Smooth muscle cell (in vitro differentiated cells): ENCODE measurements around the gene LRPAP1. TPM values are rescaled to one million over a fixed set of nuclear protein-coding genes. Genes with fewer than 3 reads are reported as not detected.
"Not testable (repeated sequence)": the region's sequence is repeated elsewhere in the genome, so short reads cannot be mapped to it uniquely, and the experiment has no call there.

ENCODE experiments used
- DNase-seq: peaks from one replicate; lab custom pipeline; 2025; ENCODE audit not compliant: unreplicated experiment; lab: John Stamatoyannopoulos, UW
- H2AFZ ChIP-seq: fragments of 200-600 bp; sonication (generic); 2 replicates; pipeline ENCODE4 v1.6.0; 2016; ENCODE audit warnings: antibody characterized with exemption, low read depth, mild to moderate bottlenecking
- H3F3A ChIP-seq: fragments of 200-600 bp; sonication (generic); 2 replicates; pipeline ENCODE4 v1.6.0; 2017; ENCODE audit warnings: antibody characterized with exemption, low read depth
- H3K27ac ChIP-seq: fragments of 200-600 bp; sonication (generic); 2 replicates; pipeline ENCODE4 v1.5.1; 2016; ENCODE audit warnings: low read depth, mild to moderate bottlenecking
- H3K27me3 ChIP-seq: fragments of 200-600 bp; sonication (generic); 2 replicates; pipeline ENCODE4 v1.6.1; 2016; ENCODE audit warnings: low read depth, mild to moderate bottlenecking
- H3K36me3 ChIP-seq: fragments of 200-600 bp; sonication (generic); 2 replicates; pipeline ENCODE4 v1.5.1; 2016; ENCODE audit warnings: low read depth
- H3K4me1 ChIP-seq: fragments of 200-600 bp; sonication (generic); 2 replicates; pipeline ENCODE4 v1.5.1; 2016; ENCODE audit warnings: low read depth
- H3K4me2 ChIP-seq: fragments of 200-600 bp; sonication (generic); 2 replicates; pipeline ENCODE4 v1.6.0; 2016; ENCODE audit warnings: mild to moderate bottlenecking
- H3K4me3 ChIP-seq: fragments of 200-600 bp; sonication (generic); 2 replicates; pipeline ENCODE4 v1.5.1; 2016; ENCODE audit warnings: mild to moderate bottlenecking
- H3K79me2 ChIP-seq: fragments of 200-600 bp; sonication (generic); 2 replicates; pipeline ENCODE4 v1.6.0; 2016; ENCODE audit warnings: low read depth, mild to moderate bottlenecking
- H3K9ac ChIP-seq: fragments of 200-600 bp; sonication (generic); 2 replicates; pipeline ENCODE4 v1.6.0; 2016; ENCODE audit warnings: low read depth
- H3K9me3 ChIP-seq: fragments of 200-600 bp; sonication (generic); replicated peaks from 2 replicates; pipeline ENCODE4 v1.5.1; 2016; ENCODE audit warnings: low read depth
- H4K20me1 ChIP-seq: fragments of 200-600 bp; sonication (generic); 2 replicates; pipeline ENCODE4 v1.6.0; 2016; ENCODE audit warnings: low read depth
- WGBS: methylation state at CpG from one replicate; pipeline ENCODE4 v1.1.7; 2016; ENCODE audit warnings: low lambda C conversion rate; 5-methylcytosine and 5-hydroxymethylcytosine counted together
- polyA plus RNA-seq: library from polyadenylated mRNA; unstranded; fragments of >200 nt; fragmentation: Nextera tagmentation; extraction: Ambion mirVana; gene quantifications from 2 replicates; pipeline ENCODE4 v1.2.1, GENCODE V29; 2016
- total RNA-seq: library from RNA; depleted of rRNA; stranded (reverse); fragments of >200 nt; gene quantifications from 2 replicates; pipeline ENCODE4 v1.2.3, GENCODE V29; 2014
- TF ChIP-seq, protein P1 (sequence below): fragments of 200-600 bp; sonication (generic); IDR thresholded peaks from 2 replicates; pipeline ENCODE4 v1.5.1; 2017; ENCODE audit warnings: borderline replicate concordance, mild to moderate bottlenecking, antibody characterized with exemption; ENCODE audit not compliant: insufficient read depth, poor library complexity, severe bottlenecking

Gene LRPAP1
- total and polyA plus RNA-seq, 2 experiments from 2014 or later, result 82.6 to 277 TPM

GRCh38 chr4:3576533-3577207 is 44.4 kb upstream of the LRPAP1 start:
- WGBS, result 85% methylated on average over 21 of the region's 21 CpGs
- not testable (repeated sequence) for H3F3A ChIP-seq, H2AFZ ChIP-seq, H3K4me1 ChIP-seq, H4K20me1 ChIP-seq, H3K4me3 ChIP-seq, H3K79me2 ChIP-seq, H3K27ac ChIP-seq, H3K4me2 ChIP-seq, H3K9ac ChIP-seq, H3K27me3 ChIP-seq, H3K36me3 ChIP-seq, DNase-seq, H3K9me3 ChIP-seq

- WGBS, result 91% methylated on average over 19 of the region's 19 CpGs
Observed at GRCh38 chr4:3575426-3576369, 43.5 kb upstream of the LRPAP1 start.

DNA sequence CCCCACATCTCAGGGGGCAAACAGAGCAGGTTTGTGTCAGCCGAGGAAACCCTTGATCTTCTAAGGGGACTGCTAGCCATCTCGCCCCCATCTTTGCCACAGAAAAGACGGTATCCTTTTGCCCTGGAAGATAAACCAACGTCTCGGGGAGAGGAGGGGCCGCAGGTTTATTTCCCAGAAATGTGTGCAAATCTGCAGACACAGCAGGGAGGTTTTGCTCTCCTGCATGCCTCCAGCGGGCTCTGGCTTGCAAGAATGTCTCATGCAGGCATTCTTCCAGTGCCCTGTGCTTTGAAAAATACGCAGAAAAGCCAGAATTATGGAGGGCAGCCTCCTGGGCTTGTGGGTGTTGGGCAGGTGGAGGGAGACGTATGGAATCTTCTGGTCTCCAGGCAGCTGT is 42.6 kb upstream of the LRPAP1 start:
- WGBS, result 83% methylated on average over 9 of the region's 9 CpGs
- H4K20me1 ChIP-seq, H3K36me3 ChIP-seq, H3K4me2 ChIP-seq, H3K9ac ChIP-seq, H3F3A ChIP-seq, H2AFZ ChIP-seq, H3K27me3 ChIP-seq, H3K4me3 ChIP-seq, H3K27ac ChIP-seq, H3K79me2 ChIP-seq, H3K4me1 ChIP-seq, DNase-seq, H3K9me3 ChIP-seq: not testable (repeated sequence)

More at GRCh38 chr4:3575426-3576369, 43.5 kb upstream of the LRPAP1 start:
- H3K9me3 ChIP-seq, H3K9ac ChIP-seq, H3F3A ChIP-seq, H3K36me3 ChIP-seq, H2AFZ ChIP-seq, H3K4me1 ChIP-seq, H3K27me3 ChIP-seq, H3K27ac ChIP-seq, H3K4me2 ChIP-seq, H3K4me3 ChIP-seq, H4K20me1 ChIP-seq, H3K79me2 ChIP-seq, DNase-seq: not testable (repeated sequence)

- H3K4me1 ChIP-seq, DNase-seq, H4K20me1 ChIP-seq, H2AFZ ChIP-seq, H3K27ac ChIP-seq, H3K9me3 ChIP-seq, H3K27me3 ChIP-seq, H3F3A ChIP-seq, H3K36me3 ChIP-seq, H3K9ac ChIP-seq, H3K4me3 ChIP-seq, H3K4me2 ChIP-seq, H3K79me2 ChIP-seq: not testable (repeated sequence)
- WGBS, result 92% methylated on average over 20 of the region's 20 CpGs
Observed at GRCh38 chr4:3574346-3574745, 42.1 kb upstream of the LRPAP1 start.

GRCh38 chr4:3573131-3573530 is 40.9 kb upstream of the LRPAP1 start:
- Histone ChIP-seq H3K36me3 (no peaks in the 10 kb centered on the region), H3K4me1 (no peaks in the 10 kb centered on the region), H3K9ac (no peak overlapping the region), H3K4me3 (no peak overlapping the region), H3F3A (no peaks in the 10 kb centered on the region), H4K20me1 (no peaks in the 10 kb centered on the region), H3K27ac (no peak overlapping the region), H2AFZ (no peak overlapping the region), H3K27me3 (no peaks in the 10 kb centered on the region), H3K79me2 (no peaks in the 10 kb centered on the region), H3K4me2 (no peak overlapping the region), H3K9me3 (no peaks in the 10 kb centered on the region)
- no peak for DNase-seq
- TF ChIP-seq, protein P1, sequence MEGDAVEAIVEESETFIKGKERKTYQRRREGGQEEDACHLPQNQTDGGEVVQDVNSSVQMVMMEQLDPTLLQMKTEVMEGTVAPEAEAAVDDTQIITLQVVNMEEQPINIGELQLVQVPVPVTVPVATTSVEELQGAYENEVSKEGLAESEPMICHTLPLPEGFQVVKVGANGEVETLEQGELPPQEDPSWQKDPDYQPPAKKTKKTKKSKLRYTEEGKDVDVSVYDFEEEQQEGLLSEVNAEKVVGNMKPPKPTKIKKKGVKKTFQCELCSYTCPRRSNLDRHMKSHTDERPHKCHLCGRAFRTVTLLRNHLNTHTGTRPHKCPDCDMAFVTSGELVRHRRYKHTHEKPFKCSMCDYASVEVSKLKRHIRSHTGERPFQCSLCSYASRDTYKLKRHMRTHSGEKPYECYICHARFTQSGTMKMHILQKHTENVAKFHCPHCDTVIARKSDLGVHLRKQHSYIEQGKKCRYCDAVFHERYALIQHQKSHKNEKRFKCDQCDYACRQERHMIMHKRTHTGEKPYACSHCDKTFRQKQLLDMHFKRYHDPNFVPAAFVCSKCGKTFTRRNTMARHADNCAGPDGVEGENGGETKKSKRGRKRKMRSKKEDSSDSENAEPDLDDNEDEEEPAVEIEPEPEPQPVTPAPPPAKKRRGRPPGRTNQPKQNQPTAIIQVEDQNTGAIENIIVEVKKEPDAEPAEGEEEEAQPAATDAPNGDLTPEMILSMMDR, result no peak
- 93% methylated on average over 10 of the region's 12 CpGs for WGBS
